Activated CD4-positive, CD25-positive, alpha-beta regulatory T cell (primary cell): Measurements from ENCODE around the gene ARHGEF33.

Experiments
- DNase-seq, 4 experiments: peaks; one replicate each; lab custom pipeline; 2025; lab: John Stamatoyannopoulos, UW

ARHGEF33 gene

DNA sequence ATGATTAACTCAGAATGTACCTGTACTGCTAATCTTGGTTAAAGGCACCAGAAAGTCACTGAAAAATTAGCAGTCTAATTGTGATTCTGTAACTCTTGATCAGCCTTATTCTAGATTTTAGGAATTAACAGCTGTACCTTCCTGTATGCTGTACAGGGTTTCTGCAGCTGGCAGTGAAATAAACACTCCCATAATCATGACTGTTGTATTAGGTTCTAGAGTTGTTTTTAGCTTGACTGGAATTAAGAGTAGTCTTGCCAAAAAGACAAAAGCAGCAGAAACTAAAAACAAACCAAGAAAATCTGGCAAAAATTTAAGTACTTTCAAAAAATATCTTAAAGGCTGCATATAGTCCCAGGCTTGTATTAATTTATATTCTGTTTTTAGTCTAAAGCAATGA lies 127.7 kb downstream of the ARHGEF33 start:
- DNase-seq: no peak

DNA sequence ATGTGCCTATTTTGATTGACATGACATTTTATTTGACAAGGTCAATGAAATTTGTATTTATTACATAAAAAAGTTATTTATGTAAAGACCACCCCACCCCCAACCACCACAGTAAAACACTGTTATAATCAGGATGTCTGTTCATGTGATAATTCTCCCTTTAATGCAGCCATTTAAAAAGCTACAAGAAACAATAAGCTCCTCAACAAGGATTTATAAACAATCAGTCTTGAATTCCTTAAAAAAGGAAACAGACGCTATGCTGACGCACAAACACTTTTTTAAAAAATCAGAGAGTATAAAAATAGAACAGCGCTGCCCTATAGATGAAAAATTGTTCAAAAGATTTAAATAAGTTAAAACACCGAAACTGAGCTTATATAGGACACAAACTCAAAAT lies 129.0 kb downstream of the ARHGEF33 start:
- DNase-seq: no peak

GRCh38 chr2:39020383-39020782 lies 130.7 kb downstream of the ARHGEF33 start:
- no peak for DNase-seq

GRCh38 chr2:39022642-39023235 lies 133.1 kb downstream of the ARHGEF33 start:
- DNase-seq: no peak

- DNase-seq: no peak
Measured at GRCh38 chr2:39023649-39024048, 134.0 kb downstream of the ARHGEF33 start.

- DNase-seq: no peak
Measured at GRCh38 chr2:39024833-39025232, 135.2 kb downstream of the ARHGEF33 start.
